GM19238 (cell line): ENCODE measurements around the gene CLDN25.
A peak's percentile ranks its signal among the peaks of the same experiment; 100 is the strongest.
"Not testable (repeated sequence)": the region's sequence is repeated elsewhere in the genome, so short reads cannot be mapped to it uniquely, and the experiment has no call there.

ENCODE experiments used
- DNase-seq: peaks from one replicate; pipeline ENCODE4 v3.0.0; 2011; ENCODE audit warnings: low spot score; ENCODE audit not compliant: insufficient read length

The CLDN25 gene

DNA sequence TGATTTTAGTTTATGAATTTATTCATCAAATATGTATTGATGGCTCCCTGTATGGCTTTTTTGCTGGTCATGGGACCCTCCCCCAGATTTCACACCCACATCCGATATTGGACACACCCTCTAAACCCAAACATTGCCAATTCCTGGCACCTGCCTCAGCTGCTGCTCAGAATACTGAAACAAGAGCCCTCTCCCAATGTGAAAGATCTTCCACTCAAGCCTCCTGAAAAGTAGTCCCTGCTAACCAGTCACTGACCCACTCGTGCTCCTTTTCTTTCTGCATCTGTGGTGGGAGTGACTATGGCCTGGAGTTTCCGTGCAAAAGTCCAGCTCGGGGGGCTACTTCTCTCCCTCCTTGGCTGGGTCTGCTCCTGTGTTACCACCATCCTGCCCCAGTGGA is at the start of gene CLDN25:
TSS of gene CLDN25 (plus strand) at position 301 of the 400 bp plus-strand sequence. CDS start at position 301, 0 bp downstream.
- DNase-seq = no peak

DNA sequence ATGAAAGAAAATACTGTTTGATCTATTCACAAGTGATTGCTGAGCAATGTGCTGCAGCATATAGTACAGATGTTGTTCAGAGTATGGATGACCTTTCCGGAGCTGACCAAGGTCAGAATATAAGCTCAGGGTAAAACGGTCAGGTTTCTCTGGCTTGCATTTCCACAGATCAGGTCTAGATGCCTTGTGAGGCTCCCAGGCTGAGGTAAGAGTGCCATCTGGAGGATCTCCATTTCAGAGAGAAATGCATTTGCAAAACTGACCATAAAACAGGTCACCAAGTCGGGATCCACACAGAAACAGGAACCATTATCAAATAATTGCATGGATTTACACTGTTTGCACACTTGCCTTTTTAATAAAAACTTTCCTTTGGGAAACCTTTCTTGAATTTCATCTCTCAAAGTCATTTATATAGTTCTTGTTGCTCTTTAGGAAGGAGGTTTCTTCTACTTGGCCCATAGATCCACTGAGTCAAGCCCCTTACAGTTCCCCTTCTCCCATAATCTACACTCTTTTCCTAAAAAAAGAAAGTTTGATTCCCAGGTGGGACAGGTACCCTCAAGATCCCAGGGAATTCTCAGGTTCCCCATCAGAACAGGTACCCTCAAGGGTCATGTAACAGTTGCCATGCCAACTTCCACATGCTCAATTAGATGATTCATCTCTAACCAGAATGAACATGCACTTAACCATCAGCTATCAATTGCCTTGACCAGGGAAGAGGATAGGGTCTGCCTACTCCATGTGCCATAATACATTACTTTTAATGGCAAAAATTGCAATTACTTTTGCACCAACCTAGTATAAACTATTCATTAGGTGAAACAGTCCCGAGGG is 48.5 kb upstream of the CLDN25 start:
- no peak for DNase-seq

DNA sequence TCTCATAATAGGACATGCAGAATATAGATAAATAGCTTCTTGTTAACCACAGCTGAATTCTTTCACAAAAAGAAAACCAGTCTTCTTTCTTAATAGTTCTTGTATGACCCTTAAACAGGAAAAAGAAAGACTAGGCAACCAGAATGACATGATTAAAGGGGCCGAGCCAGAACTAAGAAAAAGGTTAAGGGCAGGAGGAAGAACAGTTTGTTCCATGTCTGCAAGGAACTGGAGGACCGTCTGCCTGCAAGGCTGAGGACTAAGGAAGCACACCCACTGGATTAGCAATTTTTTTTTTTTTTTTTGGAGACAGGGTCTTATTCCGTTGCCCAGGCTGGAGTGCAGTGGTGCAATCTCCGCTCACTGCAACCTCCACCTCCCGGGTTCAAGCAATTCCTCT is 47.5 kb upstream of the CLDN25 start:
- no peak for DNase-seq

- no peak for DNase-seq
Observed at GRCh38 chr11:113736323-113736722, 43.3 kb upstream of the CLDN25 start.

DNA sequence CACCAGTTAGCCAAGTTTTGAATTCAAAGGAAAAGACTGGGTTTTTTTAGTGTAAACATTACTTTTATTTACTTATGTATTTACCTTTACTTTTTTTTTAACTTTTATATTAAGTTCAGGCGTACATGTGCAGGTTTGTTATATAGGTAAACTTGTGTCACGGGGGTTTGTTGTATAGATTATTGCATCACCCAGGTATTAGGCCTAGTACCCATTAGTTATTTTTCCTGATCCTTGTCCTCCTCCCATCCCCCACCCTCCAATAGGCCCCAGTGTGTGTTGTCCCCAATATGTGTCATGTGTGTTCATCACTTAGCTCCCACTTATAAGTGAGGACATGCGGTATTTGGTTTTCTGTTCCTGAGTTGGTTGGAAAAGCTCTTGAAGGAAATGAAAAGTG is 26.7 kb upstream of the CLDN25 start:
- DNase-seq = no peak

- DNase-seq = no peak
Observed at GRCh38 chr11:113760241-113760640, 19.4 kb upstream of the CLDN25 start.

DNA sequence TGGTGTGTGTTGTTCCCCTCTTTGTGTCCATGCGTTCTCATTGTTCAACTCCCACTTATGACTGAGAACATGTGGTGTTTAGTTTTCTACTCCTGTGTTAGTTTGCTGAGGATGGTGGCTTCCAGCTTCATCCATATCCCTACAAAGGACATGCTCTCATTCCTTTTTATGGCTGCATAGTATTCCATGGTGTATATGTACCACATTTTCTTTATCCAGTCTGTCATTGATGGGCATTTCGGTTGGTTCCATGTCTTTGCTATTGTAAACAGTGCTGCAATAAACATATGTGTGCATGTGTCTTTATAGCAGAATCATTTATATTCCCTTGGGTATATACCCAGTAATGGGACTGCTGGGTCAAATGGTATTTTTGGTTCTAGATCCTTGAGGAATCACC is 16.6 kb upstream of the CLDN25 start:
- DNase-seq = not testable (repeated sequence)

DNA sequence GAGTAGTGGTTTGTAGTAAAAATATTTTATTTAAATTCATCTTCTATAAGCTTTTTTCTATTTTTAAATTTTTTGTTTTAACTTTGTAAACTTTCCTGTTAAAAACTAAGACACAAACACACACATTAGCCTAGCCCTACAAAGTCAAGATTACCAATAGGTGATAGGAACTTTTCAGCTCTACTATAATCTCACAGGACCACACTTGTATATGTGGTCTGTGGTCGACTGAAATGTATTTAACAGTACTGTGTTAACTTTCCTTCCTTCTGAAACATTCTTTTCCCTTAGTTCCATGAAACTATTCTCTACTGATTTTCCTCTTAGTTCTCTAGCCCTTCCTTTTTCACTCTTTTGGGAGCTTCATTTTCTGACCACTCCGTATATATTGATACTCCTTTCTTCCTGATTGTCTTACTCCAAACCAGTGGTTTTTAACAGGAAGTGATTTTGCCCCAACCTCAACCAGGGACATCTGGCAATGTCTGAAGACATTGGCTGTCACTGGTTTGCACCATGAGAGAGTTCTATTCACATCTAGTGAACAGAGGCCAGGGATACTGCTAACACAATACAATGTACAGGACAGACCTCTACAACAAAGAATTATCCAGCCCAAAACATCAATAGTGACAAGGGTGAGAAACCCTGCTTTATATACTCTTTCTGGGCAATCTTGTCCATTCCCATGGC is 14.9 kb upstream of the CLDN25 start:
- DNase-seq = no peak

- no peak for DNase-seq
Observed at GRCh38 chr11:113771964-113772363, 7.6 kb upstream of the CLDN25 start.

- DNase-seq = no peak
Observed at GRCh38 chr11:113773092-113773415, 6.5 kb upstream of the CLDN25 start.

GRCh38 chr11:113773416-113774173 is 6.0 kb upstream of the CLDN25 start, which contains the start of gene ZW10:
ZW10 (minus strand) TSS chr11:113773692; CDS start chr11:113773666, 26 bp downstream.
- DNase-seq = peak; percentile 75

GRCh38 chr11:113774174-113774503 is 5.5 kb upstream of the CLDN25 start:
- DNase-seq = no peak

DNA sequence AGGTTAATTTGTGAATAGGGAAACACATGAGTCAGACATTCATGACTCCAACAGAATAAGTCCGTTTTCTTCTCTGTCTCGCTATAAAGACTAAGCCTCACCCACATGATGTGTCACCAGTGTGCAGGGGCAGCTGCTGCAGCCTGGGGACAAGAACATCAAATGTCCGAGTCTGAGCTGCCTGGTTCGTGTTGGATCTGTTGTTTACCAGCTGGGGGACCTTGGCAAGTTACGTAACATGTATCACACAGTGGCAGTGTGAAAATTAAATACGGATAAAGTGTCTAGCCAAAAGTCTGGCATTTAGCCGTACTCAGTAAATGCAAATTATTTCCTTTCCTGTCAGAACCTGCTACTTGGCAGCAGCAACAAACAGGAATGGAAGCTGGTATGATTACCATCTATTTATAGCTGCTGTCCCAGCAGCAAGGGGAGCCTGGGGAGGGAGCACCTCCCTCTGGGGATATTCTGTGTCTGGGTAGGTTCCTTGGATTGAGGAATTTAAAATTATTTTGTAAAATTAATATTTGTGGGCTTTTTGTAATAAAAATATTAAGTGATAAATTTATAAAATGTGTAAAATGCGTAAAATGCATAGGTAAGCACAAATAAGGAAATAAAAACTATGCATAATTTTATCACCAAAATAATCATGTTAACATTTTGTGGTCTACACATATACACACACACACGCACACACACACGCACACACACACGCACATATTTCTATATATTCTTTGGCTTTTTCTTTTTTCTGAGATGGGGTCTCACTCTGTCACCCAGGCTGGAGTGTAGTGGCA is 1.3 kb upstream of the CLDN25 start:
- no peak for DNase-seq

DNA sequence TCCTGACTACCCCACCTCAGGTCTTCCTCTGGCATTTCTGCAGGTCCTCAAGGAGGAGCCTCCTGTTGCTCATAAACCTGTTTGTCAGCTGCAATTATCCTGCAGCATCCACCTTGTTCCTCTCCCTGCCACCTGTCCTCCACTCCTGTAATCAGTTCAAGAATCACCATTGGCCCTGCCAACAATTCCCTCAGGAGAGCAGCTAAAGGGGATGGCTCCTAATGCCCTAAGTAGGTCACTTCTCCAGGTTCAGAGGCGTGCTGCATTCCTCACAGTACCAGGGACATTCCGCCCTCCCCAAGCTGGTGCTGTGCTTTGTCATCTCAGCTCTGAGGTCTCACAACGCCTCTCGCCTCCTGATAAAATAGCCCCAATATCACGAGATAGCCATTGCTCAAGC is 2.1 kb downstream of the CLDN25 start:
- no peak for DNase-seq

DNA sequence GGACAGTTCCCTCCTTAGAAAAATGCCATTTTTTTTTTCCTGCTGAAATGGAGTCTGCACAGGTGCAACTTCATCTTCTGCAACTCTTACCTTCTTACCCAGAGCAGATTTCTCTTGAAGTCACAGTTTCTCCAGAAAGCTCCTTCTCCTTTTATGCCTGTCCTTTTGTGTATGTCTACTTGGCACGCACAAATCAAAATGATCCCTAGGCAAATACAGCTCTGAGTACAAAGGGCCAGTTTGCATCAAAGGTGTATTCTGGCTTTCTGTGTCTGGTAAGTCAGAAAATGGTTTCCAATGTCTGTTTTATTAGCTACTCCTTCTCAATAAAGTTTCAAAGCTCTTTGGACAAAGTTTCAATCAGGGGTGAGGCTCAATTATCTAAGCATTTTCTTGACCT is 2.5 kb downstream of the CLDN25 start:
- DNase-seq = no peak

GRCh38 chr11:113789016-113789415 is 9.4 kb downstream of the CLDN25 start:
- DNase-seq = not testable (repeated sequence)

GRCh38 chr11:113789675-113790320 is 10.2 kb downstream of the CLDN25 start:
- DNase-seq = no peak

- peak; percentile 14 for DNase-seq
Observed at GRCh38 chr11:113796663-113797259, 17.2 kb downstream of the CLDN25 start.

DNA sequence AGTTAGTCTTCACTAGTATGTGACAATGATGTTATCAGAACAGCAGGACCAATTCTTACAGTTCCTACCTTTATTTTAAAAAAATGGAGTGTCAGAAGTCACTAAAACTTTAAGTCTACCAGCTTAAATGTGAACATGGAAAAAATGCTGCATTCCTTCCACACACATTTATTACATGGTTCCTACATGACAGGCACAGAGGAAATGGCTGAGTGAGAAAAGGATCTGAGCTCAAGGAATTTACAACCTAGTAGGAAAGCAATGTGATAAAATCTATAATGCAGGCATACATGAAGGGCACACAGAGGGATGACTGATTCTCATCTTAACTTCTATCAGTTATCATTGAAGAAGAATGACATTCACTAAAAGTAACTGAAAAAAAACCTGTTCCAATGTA is 23.0 kb downstream of the CLDN25 start:
- DNase-seq = no peak

GRCh38 chr11:113805640-113806039 is 26.0 kb downstream of the CLDN25 start:
- no peak for DNase-seq
